GM21367 (cell line): Measurements from ENCODE around the gene PRIM1.
"Not testable (repeated sequence)": the region's sequence is repeated elsewhere in the genome, so short reads cannot be mapped to it uniquely, and the experiment has no call there.

Experiments
- ATAC-seq: cut with Tn5 transposase; IDR thresholded peaks from one replicate; pipeline ENCODE4 v1.9.1; 2021; ENCODE audit not compliant: unreplicated experiment

The PRIM1 gene

GRCh38 chr12:56761812-56762211, 9.7 kb upstream of the PRIM1 start:
- ATAC-seq: no peak

- ATAC-seq: no peak
Observed at GRCh38 chr12:56760460-56760859, 8.3 kb upstream of the PRIM1 start.

- no peak for ATAC-seq
Observed at GRCh38 chr12:56759263-56759908, 7.3 kb upstream of the PRIM1 start.

- no peak for ATAC-seq
Observed at GRCh38 chr12:56758728-56759262, 6.7 kb upstream of the PRIM1 start.

GRCh38 chr12:56757971-56758370, 5.8 kb upstream of the PRIM1 start:
- ATAC-seq: not testable (repeated sequence)

- ATAC-seq: no peak
Observed at GRCh38 chr12:56753566-56753965, 1.4 kb upstream of the PRIM1 start.

- ATAC-seq: not testable (repeated sequence)
Observed at GRCh38 chr12:56750596-56750995, 1.5 kb downstream of the PRIM1 start.

GRCh38 chr12:56749853-56750252, 2.3 kb downstream of the PRIM1 start:
- ATAC-seq: no peak

- no peak for ATAC-seq
Observed at GRCh38 chr12:56749359-56749758, 2.8 kb downstream of the PRIM1 start.

- ATAC-seq: no peak
Observed at GRCh38 chr12:56728139-56728861, 23.8 kb downstream of the PRIM1 start.

GRCh38 chr12:56726196-56726675, 25.9 kb downstream of the PRIM1 start:
- not testable (repeated sequence) for ATAC-seq

GRCh38 chr12:56725723-56726102, 26.4 kb downstream of the PRIM1 start:
- ATAC-seq: no peak

- ATAC-seq: peak; percentile 83
Observed at GRCh38 chr12:56724972-56725722, 27.0 kb downstream of the PRIM1 start, which contains the start of gene NACA. TSS of gene NACA (minus strand) at chr12:56725299. CDS start at chr12:56724521, 778 bp downstream.

GRCh38 chr12:56724701-56724971, 27.5 kb downstream of the PRIM1 start:
- ATAC-seq: no peak

- ATAC-seq: no peak
Observed at GRCh38 chr12:56723889-56724700, 28.0 kb downstream of the PRIM1 start.

- ATAC-seq: no peak
Observed at GRCh38 chr12:56723352-56723751, 28.8 kb downstream of the PRIM1 start.

- ATAC-seq: no peak
Observed at GRCh38 chr12:56722832-56723231, 29.3 kb downstream of the PRIM1 start.

GRCh38 chr12:56721721-56722120, 30.4 kb downstream of the PRIM1 start:
- no peak for ATAC-seq

GRCh38 chr12:56721216-56721615, 30.9 kb downstream of the PRIM1 start:
- ATAC-seq: no peak

GRCh38 chr12:56720731-56721151, 31.4 kb downstream of the PRIM1 start:
- ATAC-seq: no peak

- no peak for ATAC-seq
Observed at GRCh38 chr12:56719056-56719455, 33.1 kb downstream of the PRIM1 start.
